ENCODE measurements around the gene ANO10.

Gene ANO10

GRCh38 chr3:43638594-43639447 is 17.0 kb upstream of the ANO10 start:
- no peak overlapping the region for H3K27ac ChIP-seq (ENCODE audit: extremely low read depth, low read depth, low read length)
- POLR2A ChIA-PET: interaction anchor here (1.9 kb wide), 1 partner anchor 17 kb away, joined by 7 read pairs; the partner anchor contains the start of gene ANO10

GRCh38 chr3:43637702-43638101 is 15.9 kb upstream of the ANO10 start:
- no peaks in the 10 kb centered on the region; the same call in 1 of the 2 replicates for H3K4me1 ChIP-seq (ENCODE audit: control insufficient read depth, insufficient read depth, low read length)
- POLR2A ChIA-PET: no interaction called here
- TF ChIP-seq, protein P1, sequence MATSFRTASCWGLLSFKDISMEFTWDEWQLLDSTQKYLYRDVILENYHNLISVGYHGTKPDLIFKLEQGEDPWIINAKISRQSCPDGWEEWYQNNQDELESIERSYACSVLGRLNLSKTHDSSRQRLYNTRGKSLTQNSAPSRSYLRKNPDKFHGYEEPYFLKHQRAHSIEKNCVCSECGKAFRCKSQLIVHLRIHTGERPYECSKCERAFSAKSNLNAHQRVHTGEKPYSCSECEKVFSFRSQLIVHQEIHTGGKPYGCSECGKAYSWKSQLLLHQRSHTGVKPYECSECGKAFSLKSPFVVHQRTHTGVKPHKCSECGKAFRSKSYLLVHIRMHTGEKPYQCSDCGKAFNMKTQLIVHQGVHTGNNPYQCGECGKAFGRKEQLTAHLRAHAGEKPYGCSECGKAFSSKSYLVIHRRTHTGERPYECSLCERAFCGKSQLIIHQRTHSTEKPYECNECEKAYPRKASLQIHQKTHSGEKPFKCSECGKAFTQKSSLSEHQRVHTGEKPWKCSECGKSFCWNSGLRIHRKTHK (tag by site-specific recombination; IDR thresholded peaks at IDR 0.05): no peak
- TF ChIP-seq ZNF148 (tag by site-specific recombination; IDR thresholded peaks at IDR 0.05; ENCODE audit: borderline replicate concordance) (no peak), PRDM10 (tag by site-specific recombination; IDR thresholded peaks at IDR 0.05) (no peak), ZXDB (tag by site-specific recombination; IDR thresholded peaks at IDR 0.05) (no peak)
- TF ChIP-seq, protein P2, sequence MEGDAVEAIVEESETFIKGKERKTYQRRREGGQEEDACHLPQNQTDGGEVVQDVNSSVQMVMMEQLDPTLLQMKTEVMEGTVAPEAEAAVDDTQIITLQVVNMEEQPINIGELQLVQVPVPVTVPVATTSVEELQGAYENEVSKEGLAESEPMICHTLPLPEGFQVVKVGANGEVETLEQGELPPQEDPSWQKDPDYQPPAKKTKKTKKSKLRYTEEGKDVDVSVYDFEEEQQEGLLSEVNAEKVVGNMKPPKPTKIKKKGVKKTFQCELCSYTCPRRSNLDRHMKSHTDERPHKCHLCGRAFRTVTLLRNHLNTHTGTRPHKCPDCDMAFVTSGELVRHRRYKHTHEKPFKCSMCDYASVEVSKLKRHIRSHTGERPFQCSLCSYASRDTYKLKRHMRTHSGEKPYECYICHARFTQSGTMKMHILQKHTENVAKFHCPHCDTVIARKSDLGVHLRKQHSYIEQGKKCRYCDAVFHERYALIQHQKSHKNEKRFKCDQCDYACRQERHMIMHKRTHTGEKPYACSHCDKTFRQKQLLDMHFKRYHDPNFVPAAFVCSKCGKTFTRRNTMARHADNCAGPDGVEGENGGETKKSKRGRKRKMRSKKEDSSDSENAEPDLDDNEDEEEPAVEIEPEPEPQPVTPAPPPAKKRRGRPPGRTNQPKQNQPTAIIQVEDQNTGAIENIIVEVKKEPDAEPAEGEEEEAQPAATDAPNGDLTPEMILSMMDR (tag by site-specific recombination; IDR thresholded peaks at IDR 0.05): no peak
- no peak overlapping the region for H3K4me3 ChIP-seq (ENCODE audit: low read depth, low read length)
- CTCF ChIA-PET: no interaction called here
- H3K36me3 ChIP-seq (ENCODE audit: control insufficient read depth in 2 of 2, insufficient read depth in 1 of 2, low read length in 2 of 2): no peaks in the 10 kb centered on the region
- no peaks in the 10 kb centered on the region for H3K9me3 ChIP-seq (ENCODE audit: control insufficient read depth, insufficient read depth, low read depth, low read length)
- no peak overlapping the region for H3K27ac ChIP-seq (ENCODE audit: extremely low read depth, low read depth, low read length)

More at GRCh38 chr3:43638594-43639447, 17.0 kb upstream of the ANO10 start:
- H3K36me3 ChIP-seq (ENCODE audit: control insufficient read depth in 2 of 2, insufficient read depth in 1 of 2, low read length in 2 of 2): no peaks in the 10 kb centered on the region
- CTCF ChIA-PET: interaction anchor here (0.6 to 1.3 kb wide), 6 partner anchors 19 to 687 kb away, joined by 3 read pairs; no protein-coding TSS in a partner anchor
- H3K4me1 ChIP-seq (ENCODE audit: control insufficient read depth, insufficient read depth, low read length): no peaks in the 10 kb centered on the region; the same call in 1 of the 2 replicates
- no peak overlapping the region for H3K4me3 ChIP-seq (ENCODE audit: low read depth, low read length)
- H3K9me3 ChIP-seq (ENCODE audit: control insufficient read depth, insufficient read depth, low read depth, low read length): no peaks in the 10 kb centered on the region
- TF ChIP-seq ZNF76 (tag by site-specific recombination; IDR thresholded peaks at IDR 0.05; ENCODE audit: borderline replicate concordance, low read depth): no peak
- no peak for TF ChIP-seq ZNF148 (tag by site-specific recombination; IDR thresholded peaks at IDR 0.05; ENCODE audit: borderline replicate concordance)
- TF ChIP-seq ZNF394 (tag by site-specific recombination; IDR thresholded peaks at IDR 0.05; ENCODE audit: borderline replicate concordance): no peak
- TF ChIP-seq ZNF157 (tag by site-specific recombination; IDR thresholded peaks at IDR 0.05): no peak
- TF ChIP-seq ZNF19 (tag by site-specific recombination; IDR thresholded peaks at IDR 0.05; ENCODE audit: low read depth): no peak
- TF ChIP-seq SCRT2 (tag by site-specific recombination; IDR thresholded peaks at IDR 0.05): peak; percentile 35; the same call in 1 of the 2 replicates
- TF ChIP-seq ZSCAN5A (tag by site-specific recombination; IDR thresholded peaks at IDR 0.05): no peak
- no peak for TF ChIP-seq ZNF776 (tag by site-specific recombination; IDR thresholded peaks at IDR 0.05; ENCODE audit: borderline replicate concordance)
